HG03558 (cell line): ENCODE results near the gene TBL1XR1.

ENCODE experiments used
- ATAC-seq: cut with Tn5 transposase; IDR thresholded peaks from one replicate; pipeline ENCODE4 v1.9.1; 2021; ENCODE audit warnings: moderate number of reproducible peaks; ENCODE audit not compliant: unreplicated experiment; ENCODE audit errors: extremely low read depth

Gene TBL1XR1

GRCh38 chr3:177119829-177120228 is 77.5 kb downstream of the TBL1XR1 start:
- ATAC-seq, result no peak

- ATAC-seq, result no peak
Measured at GRCh38 chr3:177114253-177114652, 83.0 kb downstream of the TBL1XR1 start.

- ATAC-seq, result no peak
Measured at GRCh38 chr3:177111541-177111949, 85.7 kb downstream of the TBL1XR1 start.

GRCh38 chr3:177110895-177111294 is 86.4 kb downstream of the TBL1XR1 start:
- ATAC-seq, result no peak

- ATAC-seq, result no peak
Measured at GRCh38 chr3:177110386-177110785, 86.9 kb downstream of the TBL1XR1 start.

GRCh38 chr3:177109688-177110330 is 87.5 kb downstream of the TBL1XR1 start:
- no peak for ATAC-seq

- no peak for ATAC-seq
Measured at GRCh38 chr3:177108648-177109047, 88.6 kb downstream of the TBL1XR1 start.

- ATAC-seq, result no peak
Measured at GRCh38 chr3:177107461-177108239, 89.6 kb downstream of the TBL1XR1 start.

- no peak for ATAC-seq
Measured at GRCh38 chr3:177106594-177106993, 90.7 kb downstream of the TBL1XR1 start.

- no peak for ATAC-seq
Measured at GRCh38 chr3:177106184-177106583, 91.1 kb downstream of the TBL1XR1 start.

GRCh38 chr3:177105623-177106022 is 91.7 kb downstream of the TBL1XR1 start:
- ATAC-seq, result no peak

- no peak for ATAC-seq
Measured at GRCh38 chr3:177104299-177104992, 92.8 kb downstream of the TBL1XR1 start.

GRCh38 chr3:177102553-177102952 is 94.7 kb downstream of the TBL1XR1 start:
- no peak for ATAC-seq

- no peak for ATAC-seq
Measured at GRCh38 chr3:177098551-177098950, 98.7 kb downstream of the TBL1XR1 start.

GRCh38 chr3:177096615-177097014 is 100.7 kb downstream of the TBL1XR1 start:
- no peak for ATAC-seq

- ATAC-seq, result no peak
Measured at GRCh38 chr3:177093966-177094365, 103.3 kb downstream of the TBL1XR1 start.

GRCh38 chr3:177089901-177090300 is 107.4 kb downstream of the TBL1XR1 start:
- no peak for ATAC-seq

GRCh38 chr3:177089110-177089509 is 108.2 kb downstream of the TBL1XR1 start:
- no peak for ATAC-seq

- no peak for ATAC-seq
Measured at GRCh38 chr3:177085794-177086193, 111.5 kb downstream of the TBL1XR1 start.

- ATAC-seq, result no peak
Measured at GRCh38 chr3:177084616-177085015, 112.7 kb downstream of the TBL1XR1 start.

- no peak for ATAC-seq
Measured at GRCh38 chr3:177080122-177080521, 117.2 kb downstream of the TBL1XR1 start.
